Measurements from ENCODE around the gene LSAMP. TPM values are rescaled to one million over a fixed set of nuclear protein-coding genes. Genes with fewer than 3 reads are reported as not detected.

The LSAMP gene
- total RNA-seq, 1 donor from 2014 or later, result 0.11 TPM

DNA sequence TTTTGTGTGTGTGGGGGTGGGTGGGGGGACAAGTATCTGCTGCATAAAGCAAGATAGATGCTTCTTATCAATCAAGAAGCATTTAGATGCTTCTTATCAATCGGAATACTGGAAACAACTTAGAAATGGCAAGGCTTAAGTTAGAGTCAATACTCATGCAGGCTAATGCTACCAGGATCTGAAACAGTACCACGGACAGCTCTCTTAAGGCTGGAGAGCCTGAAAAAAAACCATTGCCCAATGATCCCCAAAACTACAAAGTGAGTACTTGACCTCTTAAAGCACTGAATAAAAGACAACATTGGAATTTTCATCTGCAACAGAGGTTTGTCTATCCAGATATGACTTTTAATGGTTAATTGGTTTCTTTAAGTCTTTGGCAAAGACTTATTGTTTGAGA lies 559.7 kb downstream of the LSAMP start:
- intact Hi-C loops (cut with DNase I), result no loop called here
- no peak overlapping the region for H3K27ac ChIP-seq
- TF ChIP-seq, protein P1, sequence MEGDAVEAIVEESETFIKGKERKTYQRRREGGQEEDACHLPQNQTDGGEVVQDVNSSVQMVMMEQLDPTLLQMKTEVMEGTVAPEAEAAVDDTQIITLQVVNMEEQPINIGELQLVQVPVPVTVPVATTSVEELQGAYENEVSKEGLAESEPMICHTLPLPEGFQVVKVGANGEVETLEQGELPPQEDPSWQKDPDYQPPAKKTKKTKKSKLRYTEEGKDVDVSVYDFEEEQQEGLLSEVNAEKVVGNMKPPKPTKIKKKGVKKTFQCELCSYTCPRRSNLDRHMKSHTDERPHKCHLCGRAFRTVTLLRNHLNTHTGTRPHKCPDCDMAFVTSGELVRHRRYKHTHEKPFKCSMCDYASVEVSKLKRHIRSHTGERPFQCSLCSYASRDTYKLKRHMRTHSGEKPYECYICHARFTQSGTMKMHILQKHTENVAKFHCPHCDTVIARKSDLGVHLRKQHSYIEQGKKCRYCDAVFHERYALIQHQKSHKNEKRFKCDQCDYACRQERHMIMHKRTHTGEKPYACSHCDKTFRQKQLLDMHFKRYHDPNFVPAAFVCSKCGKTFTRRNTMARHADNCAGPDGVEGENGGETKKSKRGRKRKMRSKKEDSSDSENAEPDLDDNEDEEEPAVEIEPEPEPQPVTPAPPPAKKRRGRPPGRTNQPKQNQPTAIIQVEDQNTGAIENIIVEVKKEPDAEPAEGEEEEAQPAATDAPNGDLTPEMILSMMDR (IDR thresholded peaks at IDR 0.05), result no peak
- no peaks in the 10 kb centered on the region for H3K9me3 ChIP-seq
- no peak for DNase-seq (ENCODE audit: low spot score in 2 of 2)
- no peaks in the 10 kb centered on the region for H3K27me3 ChIP-seq
- H3K4me3 ChIP-seq, result no peak overlapping the region
- no peaks in the 10 kb centered on the region for H3K4me1 ChIP-seq
- H3K36me3 ChIP-seq, result no peaks in the 10 kb centered on the region

DNA sequence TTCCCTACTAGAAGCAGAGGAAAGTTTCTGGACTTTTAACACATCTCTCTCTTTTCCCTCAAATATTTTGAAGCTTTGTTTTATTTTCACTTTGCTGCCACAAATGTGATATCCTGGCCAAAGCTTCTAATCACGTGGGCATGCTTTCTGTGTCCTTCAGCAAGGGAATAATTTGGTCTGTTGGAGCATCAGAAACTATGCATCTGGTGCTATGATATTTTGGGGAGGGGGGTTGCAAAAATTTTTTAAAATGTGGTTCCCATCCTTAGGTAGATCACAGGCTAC lies 567.7 kb downstream of the LSAMP start:
- no peak for DNase-seq (ENCODE audit: low spot score in 2 of 2)
- H3K4me3 ChIP-seq, result peak overlapping the region; percentile 11 to 39
- no peaks in the 10 kb centered on the region for H3K4me1 ChIP-seq
- no peaks in the 10 kb centered on the region for H3K27me3 ChIP-seq
- intact Hi-C loops (cut with DNase I), result no loop called here
- H3K36me3 ChIP-seq, result no peaks in the 10 kb centered on the region
- no peaks in the 10 kb centered on the region for H3K9me3 ChIP-seq
- no peak overlapping the region for H3K27ac ChIP-seq
- TF ChIP-seq, protein P1 (IDR thresholded peaks at IDR 0.05), result no peak

DNA sequence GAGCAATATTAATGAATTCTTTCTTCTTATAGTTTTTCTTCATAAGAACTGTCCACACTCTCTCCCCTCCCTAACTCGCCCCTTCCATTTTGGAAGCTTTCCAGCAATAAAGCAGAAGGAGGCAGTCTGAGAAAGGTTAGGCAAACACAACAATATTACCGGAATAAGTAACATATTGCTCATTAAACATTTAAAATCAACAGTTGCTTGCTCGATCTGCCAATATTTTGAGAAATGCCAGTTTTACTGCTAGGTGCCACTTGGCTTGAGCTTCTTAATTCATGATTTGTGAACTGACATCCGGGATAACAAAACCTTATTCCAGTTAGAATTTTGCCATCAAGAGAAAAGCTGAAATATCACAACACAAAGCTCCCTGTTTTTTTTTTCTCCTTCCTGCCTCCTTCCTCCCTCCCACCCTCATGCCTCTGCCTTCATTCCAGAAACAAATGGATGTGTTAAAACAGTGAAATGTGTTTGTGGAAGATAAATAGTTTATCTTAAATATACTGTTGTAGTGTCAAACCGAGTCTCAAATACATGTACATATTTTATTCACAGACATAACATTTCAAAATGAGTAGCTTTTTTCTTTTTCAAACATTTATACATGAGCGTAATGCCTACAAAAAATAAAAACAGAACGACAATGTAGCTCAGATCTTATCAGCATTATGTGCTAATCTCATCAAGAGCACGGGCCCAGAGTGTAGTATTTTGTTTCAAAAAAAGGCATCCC lies 568.2 kb downstream of the LSAMP start:
- Histone ChIP-seq H3K27ac (no peak overlapping the region), H3K36me3 (no peaks in the 10 kb centered on the region), H3K9me3 (no peaks in the 10 kb centered on the region), H3K4me1 (no peaks in the 10 kb centered on the region), H3K4me3 (peak overlapping the region; percentile 11 to 39), H3K27me3 (no peaks in the 10 kb centered on the region)
- TF ChIP-seq, protein P1 (IDR thresholded peaks at IDR 0.05), result no peak
- intact Hi-C loops (cut with DNase I), result no loop called here
- no peak for DNase-seq (ENCODE audit: low spot score in 2 of 2)

DNA sequence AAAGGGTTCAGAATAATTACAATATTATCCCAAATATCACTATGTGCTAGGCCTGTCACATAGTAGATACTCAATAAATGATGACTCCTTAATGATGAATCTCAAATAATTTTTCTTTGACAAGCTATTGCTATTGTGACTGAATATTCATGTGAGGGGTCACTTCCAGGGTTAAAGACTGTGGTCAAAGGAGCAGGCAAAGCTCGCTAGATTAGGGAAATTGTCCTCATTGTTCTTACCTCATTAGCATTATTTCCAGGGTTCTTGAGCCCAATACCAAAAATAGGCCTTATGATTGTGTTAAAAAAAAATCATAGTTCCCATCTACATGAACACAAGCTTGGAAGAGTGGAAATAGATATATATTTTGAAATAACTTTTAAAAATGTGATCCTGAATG lies 569.8 kb downstream of the LSAMP start:
- intact Hi-C loops (cut with DNase I), result no loop called here
- H3K27me3 ChIP-seq, result no peaks in the 10 kb centered on the region
- no peaks in the 10 kb centered on the region for H3K36me3 ChIP-seq
- H3K4me1 ChIP-seq, result no peaks in the 10 kb centered on the region
- no peaks in the 10 kb centered on the region for H3K9me3 ChIP-seq
- DNase-seq (ENCODE audit: low spot score in 2 of 2), result no peak
- TF ChIP-seq, protein P1 (IDR thresholded peaks at IDR 0.05), result no peak
- H3K4me3 ChIP-seq, result no peak overlapping the region
- no peak overlapping the region for H3K27ac ChIP-seq

DNA sequence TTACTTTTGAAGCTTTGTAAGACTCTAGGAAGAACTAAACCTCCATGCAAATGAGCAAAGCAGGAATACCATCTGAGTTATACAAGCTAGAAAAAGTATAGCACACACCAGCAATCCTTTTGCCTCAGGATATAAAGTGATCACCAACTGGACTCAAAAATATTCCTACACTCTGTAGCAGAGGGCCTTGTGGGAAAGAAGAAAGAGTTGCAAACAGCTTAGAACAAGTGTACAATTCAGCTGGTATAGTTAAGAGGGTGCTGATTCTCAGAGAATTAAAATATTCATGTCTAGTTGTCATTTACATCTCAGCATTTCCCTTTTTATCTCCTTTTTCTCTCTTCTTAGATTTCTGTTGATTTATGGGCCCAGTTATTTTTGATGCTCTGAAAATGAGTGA lies 573.6 kb downstream of the LSAMP start:
- Histone ChIP-seq H3K4me1 (no peaks in the 10 kb centered on the region), H3K9me3 (no peaks in the 10 kb centered on the region), H3K27ac (no peak overlapping the region), H3K27me3 (no peaks in the 10 kb centered on the region), H3K4me3 (no peak overlapping the region), H3K36me3 (no peaks in the 10 kb centered on the region)
- TF ChIP-seq, protein P1 (IDR thresholded peaks at IDR 0.05), result no peak
- intact Hi-C loops (cut with DNase I), result no loop called here
- DNase-seq (ENCODE audit: low spot score in 2 of 2), result no peak

DNA sequence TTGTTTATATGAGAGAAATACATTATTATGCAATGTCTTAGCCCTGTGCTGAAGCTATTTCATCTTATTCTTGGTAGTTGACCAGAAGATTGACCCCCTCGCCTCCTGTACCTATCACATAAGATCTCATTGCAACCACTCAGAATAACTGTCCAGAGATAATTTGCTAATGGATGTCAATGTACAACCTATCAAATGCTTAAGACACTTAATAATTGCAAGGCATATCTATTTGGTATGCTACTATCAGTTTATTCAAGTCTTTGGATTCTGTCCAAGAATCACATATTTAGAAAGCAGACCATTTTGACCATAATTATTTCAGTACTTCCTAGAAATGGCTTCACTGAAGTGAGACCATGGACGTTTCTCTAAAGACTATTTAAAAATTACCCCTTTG lies 580.4 kb downstream of the LSAMP start:
- Histone ChIP-seq H3K9me3 (no peaks in the 10 kb centered on the region), H3K27me3 (no peaks in the 10 kb centered on the region), H3K27ac (no peak overlapping the region), H3K36me3 (no peaks in the 10 kb centered on the region), H3K4me3 (no peak overlapping the region), H3K4me1 (no peaks in the 10 kb centered on the region)
- no peak for DNase-seq (ENCODE audit: low spot score in 2 of 2)
- intact Hi-C loops (cut with DNase I), result no loop called here
- TF ChIP-seq, protein P1 (IDR thresholded peaks at IDR 0.05), result no peak

Measured in ascending aorta (tissue), 2 donors.